Activated T-helper 17 cell treated with anti-CD3 and anti-CD28 coated beads, Interleukin-2, amount 50 U/mL, for 72 hours (primary cell): ENCODE measurements around the gene TACC2. TPM values are rescaled to one million over a fixed set of nuclear protein-coding genes. Genes with fewer than 3 reads are reported as not detected.

ENCODE experiments used
- ATAC-seq: fragments of 150-1000 bp; cut with Tn5 transposase; replicated peaks from 2 replicates; pipeline ENCODE4 v1.10.0; 2021; ENCODE audit warnings: mild to moderate bottlenecking, moderate library complexity
- H3K27ac Mint-ChIP-seq: one replicate; pipeline ENCODE4 v1.8.0; 2022; ENCODE audit warnings: mixed read lengths
- H3K27me3 Mint-ChIP-seq: one replicate; pipeline ENCODE4 v1.8.0; 2022; ENCODE audit warnings: mixed read lengths
- H3K36me3 Mint-ChIP-seq: one replicate; pipeline ENCODE4 v1.8.0; 2022; ENCODE audit warnings: low read depth, mild to moderate bottlenecking, mixed read lengths
- H3K4me1 Mint-ChIP-seq: one replicate; pipeline ENCODE4 v1.8.0; 2022; ENCODE audit warnings: mixed read lengths
- H3K4me3 Mint-ChIP-seq: one replicate; pipeline ENCODE4 v1.8.0; 2022; ENCODE audit warnings: mild to moderate bottlenecking, mixed read lengths
- H3K9me3 Mint-ChIP-seq: one replicate; pipeline ENCODE4 v1.8.0; 2022; ENCODE audit warnings: mixed read lengths
- total RNA-seq, 2 donors: library from RNA; stranded (reverse); gene quantifications; one replicate each; pipeline ENCODE4 v1.2.3, GENCODE V29; 2022

Gene TACC2
- total RNA-seq, 2 donors from 2014 or later = not detected

GRCh38 chr10:122257041-122257440, 268.1 kb downstream of the TACC2 start:
- H3K9me3 Mint-ChIP-seq = no peaks in the 10 kb centered on the region
- no peaks in the 10 kb centered on the region for H3K4me1 Mint-ChIP-seq
- H3K36me3 Mint-ChIP-seq = no peaks in the 10 kb centered on the region
- no peak overlapping the region for H3K4me3 Mint-ChIP-seq
- ATAC-seq = no peak
- H3K27me3 Mint-ChIP-seq = peaks cover 34% of the 10 kb centered on the region
- no peak overlapping the region for H3K27ac Mint-ChIP-seq

GRCh38 chr10:122258136-122259074, 269.4 kb downstream of the TACC2 start:
- Mint-ChIP-seq H3K4me1 (no peaks in the 10 kb centered on the region), H3K36me3 (no peaks in the 10 kb centered on the region), H3K27me3 (peaks cover 38% of the 10 kb centered on the region), H3K4me3 (no peak overlapping the region), H3K27ac (no peak overlapping the region), H3K9me3 (peaks cover 3% of the 10 kb centered on the region)
- ATAC-seq = no peak

- no peak for ATAC-seq
- Mint-ChIP-seq H3K36me3 (no peaks in the 10 kb centered on the region), H3K27me3 (peaks cover 40% of the 10 kb centered on the region), H3K9me3 (peaks cover 4% of the 10 kb centered on the region), H3K27ac (no peak overlapping the region), H3K4me1 (no peaks in the 10 kb centered on the region), H3K4me3 (no peak overlapping the region)
Observed at GRCh38 chr10:122259075-122259466, 270.1 kb downstream of the TACC2 start.

- Mint-ChIP-seq H3K9me3 (peaks cover 4% of the 10 kb centered on the region), H3K4me3 (no peak overlapping the region), H3K27me3 (peaks cover 53% of the 10 kb centered on the region), H3K4me1 (no peaks in the 10 kb centered on the region), H3K27ac (no peak overlapping the region), H3K36me3 (no peaks in the 10 kb centered on the region)
- no peak for ATAC-seq
Observed at GRCh38 chr10:122261584-122261983, 272.6 kb downstream of the TACC2 start.

DNA sequence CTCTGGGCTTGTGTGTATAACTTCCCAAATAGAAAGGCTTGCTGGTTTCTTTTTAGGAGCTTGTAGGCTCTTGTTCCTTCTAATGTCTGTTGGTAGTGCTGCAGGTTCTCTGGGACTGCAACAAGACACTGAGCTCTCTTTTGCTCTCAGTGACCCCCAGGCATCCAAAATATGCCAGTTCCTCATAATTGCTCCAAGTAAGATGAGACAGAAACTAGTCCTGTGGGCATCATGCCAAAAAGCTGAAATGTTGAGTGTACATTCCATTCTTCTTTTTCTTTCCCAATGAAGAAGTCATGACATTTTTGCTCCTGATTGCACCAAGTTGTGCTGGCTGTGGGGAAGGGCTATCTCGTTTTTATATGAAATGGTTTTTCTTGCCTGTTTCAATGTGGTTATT, 275.0 kb downstream of the TACC2 start:
- Mint-ChIP-seq H3K4me3 (no peak overlapping the region), H3K27ac (no peak overlapping the region), H3K36me3 (no peaks in the 10 kb centered on the region), H3K27me3 (peaks cover 46% of the 10 kb centered on the region), H3K9me3 (peaks cover 4% of the 10 kb centered on the region), H3K4me1 (no peaks in the 10 kb centered on the region)
- ATAC-seq = no peak

- ATAC-seq = no peak
- Mint-ChIP-seq H3K4me1 (no peaks in the 10 kb centered on the region), H3K9me3 (peaks cover 4% of the 10 kb centered on the region), H3K27me3 (peaks cover 46% of the 10 kb centered on the region), H3K4me3 (no peak overlapping the region), H3K36me3 (no peaks in the 10 kb centered on the region), H3K27ac (no peak overlapping the region)
Observed at GRCh38 chr10:122264436-122264835, 275.5 kb downstream of the TACC2 start.

DNA sequence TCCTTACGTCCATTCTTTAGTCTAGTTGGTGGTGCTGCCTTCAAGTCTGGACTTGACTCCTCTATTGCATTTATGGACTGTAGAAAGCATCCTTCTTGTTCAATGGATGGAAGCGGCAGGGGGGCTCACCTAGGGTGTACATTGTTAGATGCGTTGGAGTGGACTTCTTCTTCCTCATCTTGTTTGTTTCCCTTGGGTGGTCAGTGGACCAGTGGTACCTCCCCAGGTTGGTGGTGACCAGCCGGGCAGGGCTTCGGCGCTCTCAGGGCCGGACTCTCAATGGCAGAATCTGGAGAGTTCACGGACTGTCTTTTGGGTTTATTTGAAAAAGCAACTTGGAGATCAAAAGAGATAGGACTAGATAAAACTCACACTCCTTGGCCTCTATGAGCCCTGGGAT, 276.0 kb downstream of the TACC2 start:
- no peaks in the 10 kb centered on the region for H3K36me3 Mint-ChIP-seq
- no peak overlapping the region for H3K4me3 Mint-ChIP-seq
- H3K27ac Mint-ChIP-seq = no peak overlapping the region
- no peaks in the 10 kb centered on the region for H3K4me1 Mint-ChIP-seq
- peaks cover 42% of the 10 kb centered on the region for H3K27me3 Mint-ChIP-seq
- no peak for ATAC-seq
- peaks cover 4% of the 10 kb centered on the region for H3K9me3 Mint-ChIP-seq

- Mint-ChIP-seq H3K27me3 (peaks cover 38% of the 10 kb centered on the region), H3K4me3 (no peak overlapping the region)
- no peak for ATAC-seq
Observed at GRCh38 chr10:122265896-122266295, 276.9 kb downstream of the TACC2 start.

GRCh38 chr10:122267849-122268737, 279.1 kb downstream of the TACC2 start:
- H3K27me3 Mint-ChIP-seq = peaks cover 31% of the 10 kb centered on the region
- H3K9me3 Mint-ChIP-seq = peaks cover 4% of the 10 kb centered on the region
- H3K27ac Mint-ChIP-seq = no peak overlapping the region
- H3K4me3 Mint-ChIP-seq = no peak overlapping the region
- no peaks in the 10 kb centered on the region for H3K36me3 Mint-ChIP-seq
- peak; percentile 71 for ATAC-seq
- no peaks in the 10 kb centered on the region for H3K4me1 Mint-ChIP-seq

More at GRCh38 chr10:122265896-122266295, 276.9 kb downstream of the TACC2 start:
- H3K4me1 Mint-ChIP-seq = no peaks in the 10 kb centered on the region
- H3K36me3 Mint-ChIP-seq = no peaks in the 10 kb centered on the region
- H3K27ac Mint-ChIP-seq = no peak overlapping the region
- peaks cover 4% of the 10 kb centered on the region for H3K9me3 Mint-ChIP-seq

DNA sequence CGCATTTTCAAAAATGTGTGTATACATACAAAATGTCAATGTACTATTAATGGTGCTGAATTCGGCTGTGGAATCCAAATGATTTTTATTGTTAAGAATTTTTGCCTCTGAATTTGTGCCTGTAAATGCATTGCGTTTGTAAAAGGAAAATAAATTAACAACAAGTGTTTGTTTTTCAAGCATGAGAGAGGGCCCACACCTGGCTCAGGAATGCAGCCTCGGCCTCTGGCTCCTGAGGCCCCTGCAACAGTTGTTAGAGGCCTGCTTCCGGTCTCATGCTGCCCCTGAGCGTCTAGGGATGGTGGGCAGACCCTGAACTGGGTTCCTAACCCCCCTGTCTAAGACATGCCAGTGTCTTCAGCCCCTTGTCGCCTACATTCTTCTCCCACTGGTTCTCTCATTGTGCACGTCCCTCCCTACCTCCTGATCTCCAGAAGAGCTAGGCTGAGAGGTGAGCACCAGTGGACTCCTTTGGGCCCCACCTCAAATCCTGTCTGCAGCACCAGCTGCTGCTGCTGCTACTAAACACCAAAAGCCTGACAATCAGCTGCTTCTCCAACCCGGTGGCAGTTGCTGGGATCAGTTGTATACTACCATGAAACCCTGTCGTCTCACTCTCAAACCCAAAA, 280.2 kb downstream of the TACC2 start:
- no peaks in the 10 kb centered on the region for H3K9me3 Mint-ChIP-seq
- peaks cover 21% of the 10 kb centered on the region for H3K27me3 Mint-ChIP-seq
- no peaks in the 10 kb centered on the region for H3K4me1 Mint-ChIP-seq
- no peak overlapping the region for H3K27ac Mint-ChIP-seq
- H3K36me3 Mint-ChIP-seq = no peaks in the 10 kb centered on the region
- H3K4me3 Mint-ChIP-seq = no peak overlapping the region
- no peak for ATAC-seq

DNA sequence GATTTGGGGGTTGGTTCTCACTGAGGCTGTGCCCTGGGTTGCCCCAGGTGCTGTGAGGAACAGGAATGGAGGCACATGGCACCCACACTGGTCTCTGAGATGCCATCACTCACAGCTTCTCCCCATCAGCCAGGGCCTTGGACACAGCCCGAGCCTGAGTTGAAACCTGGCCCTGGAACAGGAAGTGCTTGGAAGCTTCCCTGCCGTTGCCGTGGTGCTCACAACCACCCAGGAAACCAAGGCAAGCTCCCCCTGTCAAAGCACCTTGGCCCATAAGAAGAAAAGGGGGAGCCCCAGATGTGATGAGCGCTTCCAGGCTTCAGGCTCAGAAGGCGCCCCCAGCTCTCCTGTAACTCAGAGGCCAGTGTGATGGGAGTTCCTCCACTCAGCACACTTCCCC, 282.1 kb downstream of the TACC2 start, which contains the start of gene BTBD16:
TSS of gene BTBD16 (plus strand) at position 221 of the 400 bp plus-strand sequence. CDS start 3,786 bp downstream, outside the sequence.
- Mint-ChIP-seq H3K36me3 (no peaks in the 10 kb centered on the region), H3K4me1 (no peaks in the 10 kb centered on the region), H3K4me3 (no peak within 1 kb of the TSS), H3K9me3 (no peaks in the 10 kb centered on the region), H3K27me3 (peaks cover 9% of the 10 kb centered on the region), H3K27ac (no peak within 1 kb of the TSS)
- ATAC-seq = no peak

DNA sequence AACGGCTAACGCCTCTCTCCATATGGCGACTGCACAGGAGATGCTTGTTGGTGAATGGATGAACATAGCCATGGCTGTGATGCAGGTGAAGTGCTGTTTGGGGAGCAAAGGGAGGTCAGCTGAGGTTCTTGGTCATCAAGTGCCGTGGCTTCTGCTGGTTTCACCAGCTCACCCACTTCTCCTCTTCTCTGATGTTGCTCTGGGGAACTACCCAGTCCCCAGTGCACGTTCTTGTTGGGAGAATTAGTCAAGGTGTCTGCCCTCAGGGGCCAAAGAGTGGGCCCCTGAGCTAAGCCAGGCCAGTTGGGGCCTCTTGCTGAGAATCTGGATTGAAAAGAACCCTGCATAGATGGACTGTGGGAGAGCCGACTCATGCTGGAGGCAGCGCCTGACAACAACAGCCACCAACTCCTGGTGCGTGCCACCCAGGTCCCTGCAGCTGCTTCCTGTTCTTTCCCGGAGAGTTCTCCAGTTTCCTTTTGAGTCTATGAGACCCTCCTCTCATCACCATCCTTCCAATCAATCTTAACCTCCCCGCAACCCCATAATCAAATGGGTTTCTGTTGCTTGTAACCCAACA, 285.1 kb downstream of the TACC2 start:
- Mint-ChIP-seq H3K27ac (no peak overlapping the region), H3K27me3 (peaks cover 7% of the 10 kb centered on the region), H3K9me3 (no peaks in the 10 kb centered on the region), H3K4me3 (no peak overlapping the region), H3K36me3 (no peaks in the 10 kb centered on the region), H3K4me1 (no peaks in the 10 kb centered on the region)
- no peak for ATAC-seq

DNA sequence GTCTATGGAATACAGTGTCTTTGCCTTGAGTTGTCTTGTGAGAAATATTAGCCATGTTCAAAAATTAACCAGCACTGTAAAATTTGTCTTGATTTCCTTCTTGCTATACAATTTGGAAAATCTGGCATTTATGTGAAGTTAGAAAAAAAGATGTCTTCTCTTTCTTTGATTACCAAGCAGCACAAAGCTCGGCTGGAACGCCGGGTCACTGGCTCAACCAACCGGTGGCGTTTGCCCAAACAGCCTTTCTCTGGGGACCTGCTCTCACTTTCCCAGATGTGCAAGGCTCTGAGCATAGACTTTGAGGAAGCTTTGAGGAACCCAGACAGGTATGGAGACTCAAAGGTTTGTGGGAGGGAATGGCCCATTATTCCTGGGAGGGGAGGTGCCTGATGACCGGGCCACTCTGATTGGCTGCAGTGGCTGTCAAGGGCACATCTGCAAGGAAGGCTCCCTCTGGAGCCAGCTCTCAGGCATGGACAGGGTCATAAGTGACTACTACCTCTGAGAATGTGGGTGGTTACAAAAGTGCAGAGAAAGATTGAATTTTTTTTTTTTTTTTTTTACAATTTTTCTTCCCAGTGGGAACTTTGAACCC, 287.7 kb downstream of the TACC2 start:
- ATAC-seq = no peak
- Mint-ChIP-seq H3K36me3 (no peaks in the 10 kb centered on the region), H3K27ac (no peak overlapping the region), H3K4me1 (no peaks in the 10 kb centered on the region), H3K27me3 (peaks cover 19% of the 10 kb centered on the region), H3K9me3 (no peaks in the 10 kb centered on the region), H3K4me3 (no peak overlapping the region)
